NOMO-1 treated with DMSO at 0.1 percent for 48 hours (cell line): ENCODE measurements around the gene ACSF3.

Experiments
- DNase-seq: peaks from one replicate; lab custom pipeline; 2025; ENCODE audit not compliant: unreplicated experiment; lab: John Stamatoyannopoulos, UW

The ACSF3 gene

DNA sequence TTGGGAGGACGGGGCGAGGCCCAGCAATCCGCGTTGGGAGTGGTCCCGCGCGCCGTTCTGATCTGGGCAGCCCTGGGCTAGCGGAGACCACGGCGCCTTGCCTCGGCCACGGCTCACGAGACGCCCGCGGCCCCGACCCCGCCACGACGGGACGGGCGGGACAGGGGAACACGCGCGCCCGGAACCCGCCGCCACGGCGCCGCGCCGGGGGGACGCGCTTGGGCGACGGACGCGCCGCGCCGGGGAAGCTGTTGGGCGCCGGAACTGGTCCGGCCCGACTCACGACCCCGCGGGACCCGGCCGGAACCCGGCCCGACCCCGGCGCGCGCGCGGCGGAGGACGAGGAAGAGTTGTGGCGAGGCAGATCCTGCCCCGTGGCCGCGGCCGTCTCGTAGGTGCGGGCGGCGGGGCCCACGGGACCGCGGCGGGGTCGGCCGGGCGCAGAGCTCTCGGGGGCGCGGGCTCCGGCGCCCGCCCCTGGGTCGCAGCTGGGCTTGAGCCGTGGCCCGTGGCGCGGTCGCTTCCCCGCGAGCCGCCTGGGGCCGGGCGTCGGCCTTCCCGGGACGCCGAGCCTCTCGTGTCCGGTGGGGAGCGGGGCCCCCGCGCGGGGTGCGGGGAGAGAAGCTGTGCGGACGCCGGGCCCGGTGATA is at the start of gene ACSF3:
Gene ACSF3, plus strand, starts transcription at position 251 of the 650 bp plus-strand sequence. CDS start 6,830 bp downstream, outside the sequence.
- peak; percentile 33 for DNase-seq

DNA sequence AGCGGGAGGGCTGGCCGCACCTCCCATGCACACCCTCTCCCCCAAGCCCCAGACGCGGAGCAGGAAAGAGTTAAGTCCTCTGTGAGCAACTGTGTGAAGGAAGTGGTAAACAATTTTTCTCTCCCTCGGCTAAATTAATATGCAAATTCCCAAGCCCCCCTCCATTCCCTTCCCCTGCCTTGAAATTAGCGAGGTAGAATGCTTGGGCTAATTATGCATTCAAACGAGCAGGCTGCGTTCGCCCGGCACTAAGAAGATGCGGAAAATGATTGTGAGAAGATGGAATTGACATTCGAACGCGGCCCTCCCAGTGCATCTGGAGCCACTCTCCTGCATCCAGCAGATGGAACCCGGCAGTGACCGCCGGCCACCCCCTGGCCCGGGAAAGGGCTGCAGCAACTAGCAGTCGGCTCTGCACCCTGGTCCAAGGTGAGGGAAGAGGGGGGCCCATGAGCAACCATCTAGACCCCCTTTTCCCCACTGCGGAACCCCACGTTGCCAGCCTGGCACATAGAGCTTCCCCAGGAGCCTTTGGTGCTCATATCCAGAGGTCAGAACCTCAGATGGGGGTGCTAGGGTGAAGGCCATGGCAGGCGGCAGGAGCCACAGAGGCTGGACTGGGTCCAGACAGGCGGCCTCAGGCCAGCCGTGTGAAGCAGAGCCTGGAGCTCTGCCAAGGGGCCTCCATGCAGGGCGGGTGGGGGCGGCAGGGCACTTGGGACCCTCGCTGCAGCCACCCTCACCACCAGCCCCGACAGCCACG is 49.1 kb upstream of the ACSF3 start:
- DNase-seq, result no peak

DNA sequence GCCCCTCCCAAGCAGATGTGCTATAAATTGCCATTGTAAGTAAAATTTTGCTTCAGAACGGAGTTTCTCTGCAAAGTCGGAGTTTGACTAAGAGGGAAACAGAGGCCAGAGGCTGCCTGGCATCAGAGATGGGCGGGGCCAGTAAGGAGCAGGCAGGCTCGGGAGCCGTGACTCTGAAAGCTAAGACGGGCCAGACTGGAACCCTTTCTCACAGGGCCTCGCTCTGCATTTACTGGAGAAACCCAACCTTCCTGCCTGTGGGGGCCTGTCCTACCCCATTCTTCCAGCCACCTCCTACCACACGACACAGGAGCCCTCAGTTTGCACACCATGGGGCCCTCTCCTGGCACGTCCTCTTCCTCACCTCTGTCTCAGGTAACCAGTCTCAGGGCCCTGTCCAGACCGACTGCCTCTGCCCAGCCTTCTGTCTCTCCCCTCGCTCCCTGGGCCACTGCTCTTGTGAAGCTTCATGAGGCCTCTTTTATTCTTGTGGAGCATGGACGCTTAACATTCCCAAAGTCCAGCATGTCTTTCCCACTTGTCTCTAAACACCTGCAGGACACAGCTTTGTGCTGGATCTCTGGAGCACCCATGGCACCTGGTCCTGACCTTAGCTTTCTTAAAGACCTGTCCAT is 48.4 kb upstream of the ACSF3 start:
- DNase-seq, result no peak

DNA sequence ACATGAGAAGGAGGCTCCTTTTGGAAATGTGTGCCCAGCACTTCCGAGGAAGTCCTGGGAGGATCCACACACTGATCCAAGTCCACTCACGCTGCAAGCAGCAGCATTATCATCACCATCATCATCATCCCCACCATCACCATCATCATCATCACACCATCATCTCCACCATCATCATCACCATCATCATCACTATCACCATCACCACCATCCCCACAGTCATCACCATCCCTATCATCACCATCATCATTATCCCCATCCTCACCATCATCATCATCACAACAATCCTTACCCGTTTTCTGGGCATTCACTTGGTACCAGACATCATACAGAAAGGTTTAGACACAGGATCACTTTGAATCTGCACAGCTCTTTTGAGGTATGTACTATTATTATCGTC is 47.8 kb upstream of the ACSF3 start:
- no peak for DNase-seq

DNA sequence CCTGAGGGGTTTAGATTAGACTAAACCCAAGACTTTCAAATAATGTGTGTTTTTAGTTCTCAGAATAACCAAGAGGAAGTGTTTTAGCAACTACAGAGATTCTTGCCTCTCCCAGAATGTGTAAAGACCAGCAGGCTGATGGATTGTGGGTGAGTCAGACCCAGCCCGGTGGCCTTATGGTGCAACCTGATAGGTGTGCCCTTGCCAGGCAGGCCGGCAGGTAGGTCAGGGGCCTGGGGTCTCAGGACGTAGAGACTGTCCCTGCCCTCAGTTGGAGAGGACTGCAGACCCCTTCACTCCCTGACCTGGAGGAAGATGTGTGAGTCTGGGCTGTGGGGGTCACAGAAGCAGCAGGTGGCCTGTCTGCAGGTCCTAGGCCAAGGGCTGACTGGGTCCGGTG is 47.2 kb upstream of the ACSF3 start:
- no peak for DNase-seq

DNA sequence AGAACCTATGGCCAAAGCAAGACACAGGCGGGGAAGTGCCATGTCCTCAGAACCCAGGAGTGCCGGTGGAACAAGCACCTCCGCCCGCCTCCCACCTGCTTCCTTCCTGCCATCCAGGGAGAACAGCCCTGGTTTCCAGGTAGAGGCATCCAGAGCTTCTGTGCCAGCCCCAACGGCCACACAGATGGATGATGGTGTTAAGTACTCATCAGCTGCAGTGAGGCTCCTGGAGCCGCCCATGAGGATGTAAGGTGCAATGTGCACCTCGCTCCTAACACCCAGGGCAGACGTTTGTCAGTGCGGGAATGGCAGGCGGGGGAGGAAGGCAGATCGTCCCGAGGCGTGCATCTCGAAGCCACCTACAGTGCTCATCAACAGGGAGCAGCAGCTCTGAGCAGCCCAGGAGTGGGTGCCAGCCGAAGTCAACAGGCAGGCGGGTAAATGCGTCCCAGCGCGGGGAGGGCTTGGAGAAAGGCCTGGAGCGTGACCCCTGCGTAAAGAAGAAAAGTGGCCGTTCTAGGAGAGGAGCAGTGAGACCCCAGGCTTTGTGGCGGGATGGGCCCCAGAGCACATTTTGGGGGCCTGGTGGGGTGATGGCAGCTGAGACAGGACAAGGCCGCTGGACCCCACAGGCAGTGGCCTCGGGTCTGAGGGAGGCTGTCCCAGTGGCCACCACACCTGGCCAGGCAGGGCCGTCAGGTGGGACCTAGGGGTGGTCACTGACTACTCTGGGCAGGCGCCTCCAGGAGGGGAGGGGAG is 46.1 kb upstream of the ACSF3 start:
- no peak for DNase-seq

DNA sequence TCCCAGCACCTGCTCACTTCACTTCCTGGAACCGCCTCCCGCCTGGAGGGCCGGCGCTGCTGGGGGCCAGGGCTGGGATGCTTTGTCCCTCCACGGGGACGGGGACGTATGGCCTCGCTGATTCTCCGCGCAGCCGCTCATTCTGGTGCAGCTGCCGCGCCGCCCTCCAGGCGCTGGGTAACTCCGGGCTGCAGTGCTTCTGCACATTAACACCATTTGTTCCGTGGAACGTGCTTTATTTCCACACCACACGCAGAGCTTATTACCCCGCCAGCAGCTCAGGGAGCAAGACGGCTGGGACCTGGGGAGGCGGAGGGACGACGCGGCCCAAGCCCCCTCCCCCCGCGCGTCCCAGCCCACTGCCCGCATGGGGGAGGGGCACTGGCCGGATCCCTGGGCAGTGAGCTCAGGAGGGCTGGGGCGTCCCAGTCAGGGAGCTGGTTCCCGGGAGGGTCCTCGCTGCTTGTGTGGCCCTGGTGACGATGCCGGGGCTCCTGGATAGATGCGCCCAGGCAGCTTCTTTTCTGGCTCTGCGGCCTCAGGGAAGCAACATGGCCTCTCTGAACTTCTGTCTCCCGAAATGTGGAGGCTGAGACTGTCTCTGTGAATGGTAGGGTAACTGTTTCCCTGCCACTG is 45.4 kb upstream of the ACSF3 start:
- no peak for DNase-seq

DNA sequence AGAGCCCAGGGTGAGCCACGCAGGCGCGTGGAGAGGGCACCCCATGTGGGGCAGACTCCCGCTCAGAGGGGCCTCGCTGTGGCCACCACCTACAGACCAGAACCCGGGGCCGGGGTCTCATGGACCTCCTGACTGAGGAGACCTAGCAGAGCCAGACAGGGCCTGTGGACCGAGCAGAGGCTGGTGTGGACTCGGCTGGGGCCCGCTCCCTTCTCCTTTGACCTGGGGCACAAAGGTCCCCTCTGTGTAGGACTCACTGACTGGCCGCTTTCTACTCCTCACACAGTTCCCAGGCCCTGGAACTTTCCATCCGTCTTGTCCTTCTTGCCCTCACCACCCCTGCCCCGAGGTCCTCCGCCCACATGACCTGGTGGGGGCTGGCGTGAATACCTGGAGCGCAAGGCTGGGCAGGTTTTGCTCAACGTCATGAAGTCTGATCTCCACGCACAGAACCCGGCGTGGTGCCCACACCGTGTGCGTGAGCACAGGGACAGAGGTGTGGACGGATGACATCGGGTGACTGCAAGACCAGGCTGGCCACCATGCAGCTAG is 44.7 kb upstream of the ACSF3 start:
- no peak for DNase-seq

DNA sequence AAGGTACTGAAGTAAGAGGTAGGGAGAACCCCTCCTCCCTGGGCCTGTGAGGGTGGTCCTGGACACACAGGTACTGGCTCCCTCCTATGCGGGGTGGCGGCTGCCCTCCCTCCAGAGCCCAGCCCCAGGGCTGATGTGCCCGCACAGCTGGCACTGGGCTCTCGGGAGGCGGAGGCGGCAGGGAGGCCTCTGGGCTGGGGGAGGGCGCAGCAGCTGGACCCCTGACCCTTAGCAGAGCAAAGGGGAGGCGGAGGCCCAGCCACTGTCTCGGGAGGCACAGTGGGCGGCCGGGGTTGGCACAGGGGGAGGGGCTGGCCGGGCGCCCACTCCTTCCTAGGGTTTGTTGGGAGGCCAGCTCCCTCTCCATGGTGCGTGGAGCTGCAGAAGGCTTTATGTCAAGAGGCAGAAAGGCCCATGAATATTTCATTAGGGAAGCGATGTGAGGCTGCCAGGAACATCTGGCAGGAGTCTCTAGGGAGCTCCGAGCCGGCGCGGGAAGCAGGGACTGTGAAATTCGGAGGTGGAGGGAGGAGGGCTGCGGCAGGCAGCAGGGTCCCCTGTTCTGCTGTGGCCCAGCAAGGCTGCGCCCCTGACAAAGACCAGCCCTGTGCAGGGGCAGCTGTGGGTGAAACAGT is 44.1 kb upstream of the ACSF3 start:
- no peak for DNase-seq

DNA sequence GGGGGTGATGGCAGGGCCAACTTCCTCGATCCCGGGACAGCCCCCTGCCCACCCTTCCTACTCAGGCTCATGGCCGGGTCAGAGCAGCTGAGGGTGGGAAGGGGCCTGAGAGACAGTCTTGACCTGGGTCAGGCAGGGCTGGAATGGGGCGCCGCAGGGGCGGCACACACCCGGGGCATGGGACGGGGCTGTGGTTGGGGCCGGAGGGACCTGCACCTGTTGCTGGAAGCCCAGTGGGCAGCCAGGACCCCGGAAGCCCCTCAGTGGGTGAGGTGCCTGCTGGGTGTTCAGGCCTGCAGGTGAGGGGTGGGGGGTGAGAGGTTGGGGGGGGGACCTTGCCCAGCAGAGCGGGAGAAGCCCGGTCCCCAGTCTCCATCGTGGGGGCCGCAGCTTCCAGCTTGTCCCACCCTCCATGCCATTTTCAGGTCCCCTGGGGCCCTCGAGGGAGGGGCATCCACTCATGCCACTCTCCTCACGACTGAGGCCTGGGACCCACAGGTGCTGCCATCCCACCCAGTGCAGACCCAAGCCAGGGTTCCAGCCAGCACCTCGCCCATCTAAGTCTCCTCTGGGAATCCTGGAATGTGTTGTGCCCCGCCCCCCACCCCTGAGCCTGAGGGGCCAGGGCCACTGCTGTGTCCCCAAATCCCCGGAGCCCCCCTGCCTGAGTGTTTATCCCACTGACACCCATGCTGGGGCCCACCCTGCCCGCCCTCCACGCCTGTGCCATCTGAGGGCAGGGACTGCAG is 43.4 kb upstream of the ACSF3 start:
- no peak for DNase-seq

DNA sequence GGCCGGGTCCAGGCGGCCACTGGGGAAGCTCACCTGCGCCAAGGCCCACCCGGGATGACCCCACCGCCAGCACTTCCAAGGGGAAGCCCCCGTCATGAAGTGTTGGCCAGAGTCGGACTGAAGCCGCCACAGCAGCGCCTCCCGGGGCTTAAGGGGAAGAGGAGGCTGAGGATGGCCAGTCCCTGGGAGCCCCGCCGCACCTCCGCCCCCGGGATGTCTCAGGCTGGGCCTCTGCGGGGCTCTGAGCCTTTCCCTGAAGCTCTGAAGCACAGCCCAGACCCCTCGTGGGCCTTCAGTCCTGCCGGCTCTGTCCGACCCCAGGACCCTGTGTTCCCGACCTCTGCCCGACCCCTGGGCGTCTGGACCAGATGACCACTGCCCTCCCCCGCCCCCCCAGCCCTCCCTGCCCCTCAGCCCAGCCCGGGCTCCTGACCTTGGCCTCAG is 42.8 kb upstream of the ACSF3 start:
- no peak for DNase-seq

DNA sequence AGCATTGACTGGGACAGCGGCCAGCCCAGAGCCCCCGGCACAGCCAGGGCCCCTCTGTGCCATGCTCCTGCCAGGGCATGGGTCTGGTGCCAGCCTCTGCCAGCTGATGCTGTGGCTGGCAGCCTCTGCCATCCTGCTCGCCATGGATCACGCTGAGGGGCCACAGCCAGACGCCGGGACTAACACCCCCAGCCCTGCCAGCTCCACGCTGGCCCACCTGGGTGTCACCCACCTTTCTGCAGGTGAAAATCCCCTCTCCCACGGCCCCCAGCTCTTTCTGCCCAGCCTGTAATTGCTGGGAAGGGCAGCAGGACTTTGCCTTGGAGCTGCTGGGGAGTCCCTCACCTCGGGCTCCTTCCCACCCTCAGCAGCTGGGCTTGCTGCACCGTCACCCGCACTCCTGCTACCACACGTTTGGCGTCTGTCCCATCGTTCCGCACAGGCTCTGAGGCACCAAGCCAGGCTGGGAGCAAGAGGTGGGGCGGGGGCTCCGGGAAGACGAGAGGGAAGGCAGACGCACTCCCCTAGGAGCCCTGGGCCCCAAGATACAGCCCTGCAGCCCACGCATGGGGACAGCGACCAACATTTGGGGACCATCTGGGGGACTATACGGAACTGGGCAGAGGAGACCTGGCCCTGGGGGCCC is 42.0 kb upstream of the ACSF3 start:
- no peak for DNase-seq

DNA sequence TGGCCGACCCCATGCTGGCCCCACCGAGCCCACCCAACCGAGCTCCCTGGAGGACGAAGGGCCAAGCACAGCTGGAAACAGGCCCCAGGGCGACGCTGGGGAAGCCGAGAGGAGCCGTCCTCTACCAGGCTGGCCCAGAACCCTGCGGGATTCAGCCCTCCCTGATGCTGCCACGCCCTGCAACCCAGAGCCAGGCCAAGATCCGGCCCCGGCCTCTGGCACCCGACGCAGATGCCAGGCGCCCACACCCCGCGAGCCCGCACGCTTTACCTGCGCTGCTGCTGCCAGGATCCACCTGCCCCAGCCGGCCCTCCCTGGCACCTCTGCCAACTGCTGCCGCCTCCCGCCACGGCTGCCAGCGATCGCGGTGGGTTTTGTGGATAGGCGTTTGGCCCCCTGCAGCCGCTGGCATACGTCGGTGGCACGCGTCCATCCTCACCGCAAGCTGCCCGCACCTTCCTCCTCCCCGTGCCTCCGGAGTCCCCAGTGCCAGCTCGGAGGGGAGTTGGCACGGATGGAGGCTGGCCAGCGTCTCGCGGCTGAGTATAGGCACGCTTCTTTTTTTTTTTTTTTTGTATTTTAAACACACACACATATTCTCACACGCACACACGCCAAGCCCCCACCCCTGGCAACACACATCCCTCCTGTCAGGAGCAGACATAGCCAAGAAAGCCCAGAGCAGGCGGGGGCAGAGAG is 41.3 kb upstream of the ACSF3 start:
- DNase-seq, result no peak

DNA sequence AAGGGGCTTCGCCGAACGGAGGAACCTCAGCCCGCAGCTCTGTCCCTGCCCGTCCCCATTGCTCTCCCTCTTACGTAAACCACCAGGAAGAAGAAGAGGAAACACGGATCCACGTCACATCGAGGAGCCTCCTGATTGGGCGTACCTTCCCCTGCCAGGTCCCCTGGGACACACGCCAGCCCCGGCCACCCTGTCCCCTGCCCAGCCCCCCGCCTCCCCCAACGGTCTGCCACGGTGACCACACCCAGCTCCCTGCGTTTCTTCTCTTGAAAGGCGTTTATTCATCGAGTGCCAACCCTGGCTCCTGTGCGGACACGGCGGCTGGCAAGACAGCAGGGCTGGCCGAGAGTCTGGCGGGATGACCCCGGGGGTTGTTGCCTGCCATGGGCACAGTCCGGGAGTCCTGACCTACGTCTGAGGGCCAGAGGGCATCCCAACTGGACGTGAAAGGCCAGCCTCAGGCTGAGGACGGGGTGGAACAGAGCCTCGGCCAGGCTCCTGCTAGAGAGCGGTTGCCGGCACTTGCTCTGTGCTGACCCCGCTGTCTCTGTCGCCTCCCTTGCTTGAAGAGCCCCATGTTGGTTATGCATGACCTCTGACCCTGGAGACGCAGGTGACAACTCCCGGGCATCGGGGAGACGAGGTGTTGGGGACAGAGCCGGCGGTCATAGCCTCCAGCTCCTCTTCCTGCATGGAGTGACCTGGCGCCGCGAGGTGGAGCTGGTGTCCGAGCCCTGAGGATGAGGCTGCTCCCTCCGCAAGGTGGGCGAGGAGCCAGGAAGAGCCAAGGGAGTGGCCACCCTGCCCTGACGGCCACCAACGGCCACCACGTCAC is 40.5 kb upstream of the ACSF3 start:
- peak; percentile 96 for DNase-seq

DNA sequence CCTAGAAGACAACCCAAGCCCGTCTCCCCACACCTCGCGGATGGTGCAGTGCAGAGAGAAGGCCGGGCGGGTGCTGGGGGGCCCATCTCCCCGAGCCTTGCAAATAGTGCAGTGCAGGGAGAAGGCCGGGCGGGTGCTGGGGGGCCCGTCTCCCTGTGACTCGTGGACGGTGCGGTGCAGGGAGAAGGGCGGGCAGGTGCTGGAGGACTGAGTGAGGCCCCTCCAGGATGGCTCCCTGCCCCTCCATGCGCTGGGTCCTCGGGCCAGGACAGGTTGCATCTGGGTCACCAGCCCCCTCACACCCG is 40.0 kb upstream of the ACSF3 start:
- DNase-seq, result no peak

DNA sequence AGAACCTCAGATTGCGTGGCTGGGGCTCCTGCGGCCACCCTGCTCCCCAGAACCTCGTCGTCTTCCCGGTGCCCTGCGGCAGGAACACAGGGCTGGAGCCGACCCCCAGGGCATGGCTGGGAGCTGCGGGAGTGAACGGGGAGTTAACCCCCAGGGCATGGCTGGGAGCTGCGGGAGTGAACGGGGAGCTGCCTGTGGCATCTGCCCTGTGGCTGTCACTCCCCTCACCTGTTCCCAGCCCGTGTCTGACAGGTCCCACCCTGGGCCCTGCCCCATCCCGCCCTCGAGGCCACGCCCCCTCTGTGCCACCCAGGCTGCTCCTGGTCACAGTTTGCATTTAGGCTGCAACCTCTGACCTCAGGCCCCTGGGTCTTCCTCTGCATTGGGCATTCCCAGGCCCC is 39.4 kb upstream of the ACSF3 start:
- DNase-seq, result no peak

DNA sequence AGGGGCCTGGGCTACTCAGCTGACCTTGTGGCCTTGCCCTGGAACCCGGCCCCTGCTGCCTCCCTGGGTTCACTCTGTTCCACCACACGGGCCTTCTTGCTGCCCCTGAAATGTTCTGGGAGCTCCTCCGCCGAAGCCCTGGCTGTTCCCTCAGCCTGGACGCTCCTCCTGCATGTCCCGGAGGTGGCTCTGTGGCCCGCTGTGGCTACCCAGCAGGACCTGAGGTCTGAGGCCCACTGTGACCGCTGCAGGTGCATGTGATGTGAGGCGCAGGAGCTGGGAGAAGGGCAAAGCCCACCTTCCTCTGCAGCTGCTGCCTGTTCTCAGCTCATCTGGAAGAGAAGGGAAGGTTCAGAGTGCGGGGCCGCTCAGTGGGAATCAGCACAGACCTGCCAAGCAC is 38.9 kb upstream of the ACSF3 start:
- DNase-seq, result no peak

DNA sequence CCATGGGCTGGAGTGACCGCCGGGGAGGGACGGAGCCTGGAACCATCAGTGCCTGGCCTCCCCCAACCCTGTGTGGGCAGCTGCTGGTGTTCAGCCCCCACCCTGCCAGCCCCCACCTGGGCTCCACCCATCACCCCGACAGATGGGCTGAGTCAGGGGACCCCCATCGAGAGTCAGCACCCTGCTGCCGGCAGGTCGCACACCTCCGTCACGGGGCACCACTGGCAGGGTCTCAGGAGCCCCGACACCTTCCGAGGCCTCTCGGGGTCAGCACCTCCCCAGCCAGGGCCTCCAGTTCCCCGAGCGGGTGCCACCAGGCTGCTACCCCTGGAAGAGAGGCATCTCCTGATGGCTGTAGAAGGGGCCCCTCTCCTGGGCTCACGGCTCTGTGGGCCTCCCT is 38.3 kb upstream of the ACSF3 start:
- DNase-seq, result no peak
